Measurements from ENCODE around the gene ALOX12B.

The ALOX12B gene

GRCh38 chr17:8087075-8087951 lies at the start of gene ALOX12B:
ALOX12B (minus strand) TSS chr17:8087716; CDS start chr17:8087442, 274 bp downstream.
- no peak for FAIRE-seq

- FAIRE-seq: no peak
These were observed 46.4 kb upstream of the ALOX12B start for GRCh38 chr17:8133941-8134340.

GRCh38 chr17:8133399-8133798 lies 45.9 kb upstream of the ALOX12B start:
- FAIRE-seq: no peak

- no peak for FAIRE-seq
These were observed 44.4 kb upstream of the ALOX12B start for GRCh38 chr17:8131844-8132441.

GRCh38 chr17:8128125-8128784 lies 40.7 kb upstream of the ALOX12B start:
- FAIRE-seq: no peak

GRCh38 chr17:8126491-8127066 lies 39.1 kb upstream of the ALOX12B start:
- FAIRE-seq: no peak

- FAIRE-seq: no peak
These were observed 38.5 kb upstream of the ALOX12B start for GRCh38 chr17:8125947-8126490.

GRCh38 chr17:8125154-8125946 lies 37.8 kb upstream of the ALOX12B start:
- FAIRE-seq: no peak

GRCh38 chr17:8124350-8125153 lies 37.0 kb upstream of the ALOX12B start:
- FAIRE-seq: no peak

- no peak for FAIRE-seq
These were observed 36.3 kb upstream of the ALOX12B start, which contains the start of gene HES7 for GRCh38 chr17:8123695-8124349. HES7 (minus strand) TSS chr17:8124106; CDS start chr17:8124084, 22 bp downstream.

GRCh38 chr17:8122924-8123694 lies 35.6 kb upstream of the ALOX12B start:
- no peak for FAIRE-seq

- no peak for FAIRE-seq
These were observed 35.0 kb upstream of the ALOX12B start for GRCh38 chr17:8122422-8122923.

- no peak for FAIRE-seq
These were observed 34.3 kb upstream of the ALOX12B start for GRCh38 chr17:8121681-8122421.

GRCh38 chr17:8121407-8121680 lies 33.8 kb upstream of the ALOX12B start:
- FAIRE-seq: no peak

- no peak for FAIRE-seq
These were observed 33.2 kb upstream of the ALOX12B start for GRCh38 chr17:8120520-8121406.

- peak; percentile 93 for FAIRE-seq
These were observed 32.3 kb upstream of the ALOX12B start for GRCh38 chr17:8119581-8120519.
